Fibroblast of lung (primary cell): ENCODE data around the gene CAPN12.

Experiments
- EZH2 ChIP-seq: IDR thresholded peaks from 2 replicates; pipeline ENCODE4 v1.5.1; 2012; ENCODE audit warnings: low read length, control low read depth, mild to moderate bottlenecking; ENCODE audit errors: missing control alignments
- TF ChIP-seq, protein P1 (sequence below), 2 donors: IDR thresholded peaks in 1 of 2; conservative IDR thresholded peaks in 1 of 2; 1 replicate in 1 of 2; 2 replicates in 1 of 2; pipeline ENCODE4 v1.5.1; 2011 to 2012; ENCODE audit warnings: low read length in 2 of 2, control low read depth in 1 of 2, inconsistent platforms in 1 of 2, low read depth in 1 of 2, mild to moderate bottlenecking in 1 of 2

- TF ChIP-seq, protein P1, sequence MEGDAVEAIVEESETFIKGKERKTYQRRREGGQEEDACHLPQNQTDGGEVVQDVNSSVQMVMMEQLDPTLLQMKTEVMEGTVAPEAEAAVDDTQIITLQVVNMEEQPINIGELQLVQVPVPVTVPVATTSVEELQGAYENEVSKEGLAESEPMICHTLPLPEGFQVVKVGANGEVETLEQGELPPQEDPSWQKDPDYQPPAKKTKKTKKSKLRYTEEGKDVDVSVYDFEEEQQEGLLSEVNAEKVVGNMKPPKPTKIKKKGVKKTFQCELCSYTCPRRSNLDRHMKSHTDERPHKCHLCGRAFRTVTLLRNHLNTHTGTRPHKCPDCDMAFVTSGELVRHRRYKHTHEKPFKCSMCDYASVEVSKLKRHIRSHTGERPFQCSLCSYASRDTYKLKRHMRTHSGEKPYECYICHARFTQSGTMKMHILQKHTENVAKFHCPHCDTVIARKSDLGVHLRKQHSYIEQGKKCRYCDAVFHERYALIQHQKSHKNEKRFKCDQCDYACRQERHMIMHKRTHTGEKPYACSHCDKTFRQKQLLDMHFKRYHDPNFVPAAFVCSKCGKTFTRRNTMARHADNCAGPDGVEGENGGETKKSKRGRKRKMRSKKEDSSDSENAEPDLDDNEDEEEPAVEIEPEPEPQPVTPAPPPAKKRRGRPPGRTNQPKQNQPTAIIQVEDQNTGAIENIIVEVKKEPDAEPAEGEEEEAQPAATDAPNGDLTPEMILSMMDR (conservative IDR thresholded peaks at IDR 0.05 in 1 of 2, IDR thresholded peaks at IDR 0.05 in 1 of 2; ENCODE audit: low read depth in 1 of 2, low read length in 2 of 2), result no peak
- no peak for TF ChIP-seq EZH2
Measured at GRCh38 chr19:38741670-38742069, 2.6 kb downstream of the CAPN12 start.
